NCI-H1105 treated with DMSO at 0.1 percent for 48 hours (cell line): Measurements from ENCODE around the gene NPHP4.

Experiments used
- DNase-seq: peaks from one replicate; lab custom pipeline; 2025; lab: John Stamatoyannopoulos, UW

Gene NPHP4

DNA sequence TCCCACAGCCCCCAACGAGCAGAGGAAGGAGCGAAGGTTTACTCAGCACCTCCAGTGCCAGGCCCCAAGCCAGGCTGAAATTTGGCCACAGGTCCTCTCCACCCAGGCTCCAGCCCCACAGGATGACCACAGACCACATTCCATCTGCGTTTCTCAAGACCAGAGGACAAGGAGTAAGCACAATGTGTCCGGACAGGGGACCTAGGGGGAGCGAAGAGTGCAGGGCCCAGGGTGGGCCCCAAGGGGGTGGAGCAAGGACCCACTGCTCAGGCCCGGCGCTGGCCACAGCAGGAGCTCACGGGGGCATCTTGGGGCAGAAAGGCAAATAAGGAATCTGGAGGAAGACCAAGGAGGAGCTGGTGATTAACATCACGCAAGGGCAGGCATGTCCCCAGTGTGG lies 100.5 kb downstream of the NPHP4 start:
- no peak for DNase-seq

GRCh38 chr1:5891137-5891536 lies 101.1 kb downstream of the NPHP4 start:
- no peak for DNase-seq

DNA sequence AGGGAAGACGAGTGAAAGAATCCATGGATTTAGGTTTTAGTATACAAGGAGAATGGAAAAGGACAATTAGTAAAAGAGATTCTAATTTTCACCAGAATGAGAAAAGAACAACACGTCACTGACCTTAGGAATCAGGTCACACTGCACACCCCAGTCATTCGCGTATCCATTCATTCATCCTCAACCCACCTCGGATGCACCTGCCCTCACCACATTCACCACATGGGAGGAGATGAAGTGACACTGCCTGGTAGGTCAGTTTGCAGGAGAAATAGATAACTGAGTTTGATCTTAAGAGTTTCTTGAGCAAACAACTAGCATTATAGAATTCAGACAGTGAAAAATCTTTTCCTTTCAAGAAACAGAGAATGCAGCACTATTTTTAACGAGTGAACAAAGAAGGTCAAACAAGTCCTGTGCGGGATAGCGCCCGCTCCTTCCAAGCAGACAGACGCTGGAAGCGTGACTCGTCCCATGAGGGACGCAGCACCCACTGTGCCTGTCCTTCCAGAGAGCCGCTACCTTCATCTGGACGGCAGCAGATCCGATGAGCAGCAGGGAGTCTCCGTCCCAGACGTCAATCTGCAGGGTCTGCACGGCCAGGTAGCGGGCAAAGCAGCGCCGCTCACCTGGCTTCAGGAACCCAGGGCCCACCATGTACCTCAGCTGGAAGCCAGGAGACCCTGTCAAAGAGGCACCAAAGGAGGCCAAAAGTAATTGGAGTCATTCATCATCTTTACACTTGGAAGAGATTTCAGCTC lies 101.7 kb downstream of the NPHP4 start:
- DNase-seq, result no peak

DNA sequence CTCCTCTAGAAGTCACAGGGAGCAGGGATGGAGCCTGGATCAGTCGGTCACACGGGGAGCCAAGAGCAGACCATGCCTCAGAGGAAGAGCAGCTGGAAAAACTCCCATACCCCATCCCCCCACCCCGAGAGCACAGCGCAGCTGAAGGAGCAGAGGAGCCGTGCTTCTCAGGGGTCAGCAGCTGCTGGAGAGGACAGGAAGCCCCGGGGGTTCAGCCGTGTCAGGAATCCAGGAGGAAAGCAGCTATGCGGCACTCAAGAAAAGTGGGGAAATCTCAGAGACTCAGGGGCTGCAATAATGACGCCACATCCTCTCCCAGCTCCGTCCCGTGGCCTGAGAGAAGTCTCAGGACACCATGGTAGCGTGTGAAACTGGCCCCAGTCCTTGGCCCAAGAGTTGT lies 102.3 kb downstream of the NPHP4 start:
- DNase-seq, result no peak

GRCh38 chr1:5889462-5889861 lies 102.8 kb downstream of the NPHP4 start:
- no peak for DNase-seq

- DNase-seq, result no peak
Measured at GRCh38 chr1:5888606-5889211, 103.5 kb downstream of the NPHP4 start.

DNA sequence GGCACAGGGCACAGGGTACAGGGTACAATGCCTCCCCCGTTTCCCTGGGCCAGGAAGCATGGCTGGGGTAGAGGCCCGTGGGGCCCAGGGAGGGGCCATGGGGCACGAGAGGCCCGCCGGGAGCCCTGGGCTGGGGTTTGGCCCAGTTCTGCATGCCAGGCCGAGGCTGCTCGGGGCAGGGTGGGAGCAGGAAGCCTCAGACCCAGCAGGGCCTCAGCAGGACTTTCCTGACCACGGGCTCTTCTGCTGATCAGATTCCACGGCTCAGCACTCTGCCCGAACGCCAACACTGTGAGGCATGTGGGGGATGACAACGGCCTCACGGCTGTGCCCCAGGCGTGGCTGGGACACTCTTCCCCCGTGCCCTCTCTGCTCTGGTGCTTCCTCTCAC lies 104.3 kb downstream of the NPHP4 start:
- DNase-seq, result no peak

GRCh38 chr1:5887349-5887970 lies 104.8 kb downstream of the NPHP4 start:
- DNase-seq, result no peak

DNA sequence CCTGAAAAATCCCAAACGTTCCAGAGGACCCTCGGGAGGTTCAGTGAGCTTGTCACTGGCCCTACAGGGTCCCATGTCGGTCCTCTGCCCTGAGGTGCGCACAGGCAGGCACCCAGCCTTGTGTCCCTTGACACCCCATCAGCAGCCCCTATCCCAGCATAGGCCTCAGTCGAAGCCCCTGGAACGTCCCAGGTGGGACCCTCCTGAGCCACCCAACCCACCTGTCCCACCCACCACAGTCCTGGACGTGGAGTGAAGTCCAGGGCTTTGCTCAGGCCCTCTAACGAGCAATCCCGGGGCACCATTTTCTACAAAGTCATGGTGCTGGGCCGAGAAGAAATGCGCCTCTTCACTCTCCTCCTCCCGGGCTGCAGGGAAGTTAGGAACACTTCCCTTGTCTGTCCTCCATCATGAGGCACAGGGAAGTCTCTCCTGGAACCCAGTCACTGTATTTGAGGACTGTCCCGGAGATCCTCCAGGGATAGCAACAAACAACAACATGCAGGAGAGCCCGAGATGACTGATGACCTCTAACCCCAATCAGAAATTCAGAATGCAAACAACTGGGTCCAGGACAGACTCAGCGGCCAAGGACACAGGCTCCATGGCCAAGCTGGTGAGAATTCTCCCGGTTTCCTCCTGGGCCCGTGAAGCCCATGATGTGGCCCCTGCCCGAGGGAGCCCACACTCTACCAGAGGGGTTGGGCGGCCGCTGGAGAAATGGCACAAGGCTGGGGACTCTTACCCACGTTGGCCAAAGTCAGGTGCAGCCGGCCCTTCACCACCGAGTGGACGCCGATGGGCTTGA lies 105.5 kb downstream of the NPHP4 start:
- no peak for DNase-seq

DNA sequence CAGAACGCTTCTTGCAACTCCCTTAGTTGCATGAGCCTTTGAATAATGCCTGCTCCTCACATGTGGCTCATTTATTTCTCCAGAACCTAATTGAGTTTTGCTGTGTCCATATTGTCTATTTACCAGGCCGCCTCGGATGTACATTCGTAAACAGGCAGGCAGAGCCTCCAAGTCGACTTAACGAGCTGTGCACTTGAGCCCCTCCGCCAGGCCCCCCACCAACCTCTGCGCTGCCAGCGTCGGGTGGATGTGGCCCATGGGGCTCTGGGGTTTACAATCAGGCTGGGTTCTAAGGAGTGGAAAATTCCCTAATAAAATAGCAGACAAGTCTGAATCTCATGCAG lies 106.1 kb downstream of the NPHP4 start:
- DNase-seq, result no peak

DNA sequence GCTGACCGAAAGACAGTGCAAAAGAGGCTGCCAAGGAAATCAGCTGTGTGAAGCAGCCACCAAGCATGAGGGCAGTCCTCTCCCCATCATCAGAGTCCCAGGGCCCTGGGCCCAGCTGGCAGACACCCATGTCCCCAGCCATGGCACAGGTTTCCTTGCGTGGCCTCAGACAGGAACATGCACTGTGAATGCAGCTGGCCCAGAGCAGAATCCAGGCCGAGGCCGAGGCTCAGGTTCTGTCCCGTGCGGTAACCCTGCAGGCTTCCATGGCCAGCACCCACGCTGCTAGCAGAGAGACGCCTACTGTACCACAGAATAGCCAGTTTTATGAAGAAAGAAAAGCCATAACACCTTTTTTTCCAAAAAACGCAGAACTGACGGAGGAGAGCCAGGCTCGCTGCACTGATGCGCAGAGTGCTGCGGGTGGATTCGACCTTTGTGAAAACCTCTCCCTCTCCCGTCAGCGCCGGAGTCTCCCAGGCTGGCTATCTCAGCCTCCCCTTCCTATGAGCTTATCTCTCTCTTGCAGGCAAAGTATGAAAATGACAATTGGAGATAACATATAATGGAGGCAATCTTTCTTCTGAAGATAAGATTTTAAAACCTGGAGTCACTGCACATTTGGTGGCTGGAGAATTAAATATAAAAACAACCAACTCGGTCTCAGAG lies 106.6 kb downstream of the NPHP4 start:
- no peak for DNase-seq

GRCh38 chr1:5884110-5884509 lies 108.1 kb downstream of the NPHP4 start:
- DNase-seq, result no peak

DNA sequence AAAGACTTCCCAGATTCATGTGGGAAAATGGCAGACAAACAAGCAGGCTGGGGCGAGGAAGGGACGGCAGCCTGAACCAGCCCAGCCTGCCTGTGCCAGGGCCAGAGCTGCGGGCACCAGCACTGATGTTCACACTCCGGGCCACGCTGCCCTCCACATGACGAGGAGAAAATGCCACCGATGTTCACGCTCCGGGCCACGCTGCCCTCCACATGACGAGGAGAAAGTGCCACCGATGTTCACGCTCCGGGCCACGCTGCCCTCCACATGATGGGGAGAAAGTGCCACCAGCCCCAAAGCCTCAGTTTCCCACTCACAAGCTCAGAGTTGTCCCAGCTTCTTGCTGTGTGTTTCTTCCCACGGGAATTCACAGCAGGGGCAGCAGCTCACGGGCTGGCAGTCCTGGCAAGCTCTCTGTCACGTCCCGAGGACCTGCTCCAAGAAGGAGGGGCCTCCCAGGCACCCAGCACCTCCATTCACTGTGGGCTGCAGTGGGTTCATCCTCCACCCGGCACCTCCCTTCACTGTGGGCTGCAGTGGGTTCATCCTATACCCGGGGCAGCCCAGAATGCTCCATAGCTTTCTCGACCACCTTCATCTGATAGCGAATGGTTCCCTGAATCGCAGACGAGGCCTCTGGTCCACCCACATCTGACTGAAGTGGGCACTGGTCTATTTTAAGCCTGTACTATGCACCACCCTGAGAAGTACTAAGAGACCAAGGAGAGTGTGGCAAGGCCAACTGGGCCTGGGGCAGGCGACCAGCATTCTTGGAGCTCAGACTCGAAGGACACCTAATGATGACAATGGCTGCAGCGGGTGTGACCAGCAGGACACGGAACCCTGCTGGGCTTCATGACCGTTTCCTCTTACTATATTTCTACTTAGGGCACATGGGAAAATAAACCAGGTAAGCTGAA lies 108.8 kb downstream of the NPHP4 start:
- no peak for DNase-seq

GRCh38 chr1:5882367-5883128 lies 109.7 kb downstream of the NPHP4 start:
- DNase-seq, result no peak

GRCh38 chr1:5881526-5882222 lies 110.6 kb downstream of the NPHP4 start:
- DNase-seq, result no peak

- DNase-seq, result no peak
Measured at GRCh38 chr1:5880630-5881405, 111.4 kb downstream of the NPHP4 start.

DNA sequence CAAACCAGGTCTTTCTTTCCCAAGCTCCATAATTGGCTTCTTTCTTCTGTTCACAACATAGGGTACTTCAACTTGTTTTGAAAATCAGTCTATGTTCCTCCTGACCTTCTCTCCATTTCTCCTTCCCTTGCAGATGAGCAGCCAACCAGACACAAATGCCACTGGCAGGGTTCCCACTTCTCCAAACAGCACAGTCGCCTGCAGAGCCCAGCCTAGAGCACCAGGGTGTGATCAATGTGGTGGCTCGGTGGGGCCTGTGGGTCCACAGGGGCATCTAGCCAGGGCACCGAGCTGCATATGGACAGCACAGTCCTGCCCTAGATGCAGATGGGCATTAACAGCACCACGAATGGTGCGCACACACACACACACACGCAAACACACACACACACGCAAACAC lies 112.8 kb downstream of the NPHP4 start:
- no peak for DNase-seq

DNA sequence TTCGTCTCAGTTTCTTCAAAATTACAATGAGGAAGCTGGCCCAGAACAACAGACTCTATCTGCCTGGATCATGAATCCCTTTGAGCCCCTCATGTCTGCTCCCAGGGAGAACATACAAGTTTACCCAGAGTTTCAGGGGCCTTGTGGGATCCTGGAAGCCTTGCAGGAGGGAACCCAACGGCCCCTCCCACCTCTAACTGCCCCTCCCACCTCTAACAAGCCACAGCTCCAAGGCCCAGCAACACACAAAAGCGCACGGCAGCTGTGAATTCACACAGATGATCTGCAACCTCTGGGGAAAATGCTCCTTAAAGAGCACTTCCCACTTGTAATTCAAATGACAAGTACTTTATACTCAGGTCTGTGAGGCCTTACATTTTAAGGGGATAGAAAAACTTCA lies 113.3 kb downstream of the NPHP4 start:
- no peak for DNase-seq
